Fibroblast of the conjunctiva (primary cell): ENCODE measurements around the gene SHISA9.

Experiments
- DNase-seq: peaks from one replicate; pipeline ENCODE4 v3.0.0-alpha.2; 2010; ENCODE audit warnings: low read depth

Gene SHISA9

DNA sequence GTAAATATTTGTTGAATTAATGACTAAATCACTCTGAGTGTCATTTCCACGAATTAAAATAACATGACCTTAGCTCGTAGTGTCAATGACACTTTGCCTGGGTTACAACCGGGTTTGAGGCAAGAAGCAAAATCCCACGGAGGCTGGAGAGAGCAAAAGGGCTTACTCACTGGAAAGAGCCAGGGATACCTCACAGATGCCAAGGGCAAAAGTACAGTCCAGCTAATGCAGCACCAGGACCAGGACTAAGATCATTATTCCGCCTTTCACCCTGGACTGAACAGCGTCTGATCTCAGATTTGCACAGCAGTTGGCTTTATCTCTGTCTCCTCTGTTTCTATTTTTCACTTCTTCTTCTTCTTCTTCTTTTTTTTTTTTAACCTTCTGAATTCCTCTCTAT, 175.5 kb downstream of the SHISA9 start:
- DNase-seq = no peak

DNA sequence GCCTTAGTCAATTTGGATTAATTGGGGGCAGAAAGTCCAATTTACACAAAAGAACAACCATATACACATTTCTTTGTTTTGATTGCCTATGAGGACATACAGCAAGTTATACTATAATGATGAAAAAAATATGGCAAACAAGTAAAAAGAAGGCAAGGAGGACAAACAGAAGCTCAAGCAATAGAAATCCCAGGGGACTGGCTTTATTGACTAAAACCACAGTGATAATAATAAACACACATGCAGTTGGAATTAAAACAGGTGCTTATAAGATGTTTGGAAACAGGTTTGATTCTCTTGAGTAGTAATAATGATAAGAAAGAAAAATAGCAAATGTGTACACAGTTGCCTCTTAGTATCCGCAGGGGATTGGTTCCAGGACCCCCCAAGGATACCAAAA, 176.4 kb downstream of the SHISA9 start:
- DNase-seq = no peak

DNA sequence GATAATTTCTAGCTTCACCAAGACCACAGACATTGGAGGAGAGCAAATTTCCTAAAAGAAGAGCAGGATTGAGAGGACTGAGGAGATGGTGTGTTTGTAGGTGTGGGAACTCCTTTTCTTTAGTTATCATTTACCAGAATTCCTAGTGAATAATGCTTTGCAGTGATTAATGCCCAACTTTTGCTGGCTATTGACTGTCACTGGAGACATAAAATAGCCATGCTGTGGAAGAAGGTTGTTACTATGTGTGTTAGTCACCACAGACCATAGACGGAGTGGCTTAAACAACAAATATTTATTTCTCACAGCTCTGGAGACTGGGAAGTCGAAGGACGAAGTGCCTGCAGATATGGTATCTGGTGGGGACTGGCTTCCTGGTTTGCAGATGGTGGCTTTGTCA, 179.1 kb downstream of the SHISA9 start:
- no peak for DNase-seq

DNA sequence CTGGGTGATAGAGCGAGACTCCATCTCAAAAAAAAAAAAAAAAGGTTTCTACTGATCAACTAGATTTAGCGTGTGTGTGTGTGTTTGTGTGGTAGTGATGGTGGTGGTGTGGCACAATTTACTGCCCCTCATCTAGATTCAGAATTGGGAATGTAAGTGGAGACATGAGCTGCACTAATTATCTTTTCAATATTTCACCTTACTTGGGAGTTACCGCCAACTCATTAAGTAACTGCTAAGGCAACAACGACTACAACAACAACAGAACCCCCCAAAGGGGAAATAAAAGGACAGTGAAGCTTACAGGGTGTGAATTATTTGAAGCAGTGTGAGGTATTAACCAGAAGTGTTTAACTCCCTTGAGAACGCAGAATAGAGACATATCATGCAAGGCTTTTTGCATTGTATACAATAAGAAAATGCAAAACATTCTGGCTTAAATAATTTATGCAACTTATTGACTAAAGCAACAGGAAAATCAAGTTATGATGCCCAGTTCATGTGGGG, 180.5 kb downstream of the SHISA9 start:
- DNase-seq = no peak

DNA sequence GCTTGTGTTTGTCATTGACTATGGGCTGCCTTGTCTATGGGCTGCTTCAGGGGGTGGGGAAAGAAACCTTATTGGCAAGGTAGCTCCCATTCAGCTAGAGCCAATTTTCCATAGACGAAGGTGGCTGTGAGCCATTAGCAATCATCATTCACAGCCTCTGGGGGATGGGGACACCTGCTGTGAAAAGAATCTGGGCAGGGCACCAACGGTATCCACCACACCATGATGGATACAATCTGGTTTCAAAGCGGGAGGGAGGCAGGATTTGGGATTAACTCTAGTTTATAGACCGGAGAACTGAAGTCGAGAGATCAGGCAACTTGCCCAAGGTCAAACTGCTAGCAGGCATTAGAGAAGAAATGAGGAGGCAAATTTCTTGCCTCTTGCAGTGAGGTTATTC, 182.3 kb downstream of the SHISA9 start:
- no peak for DNase-seq

GRCh38 chr16:13084331-13084730, 182.9 kb downstream of the SHISA9 start:
- DNase-seq = no peak

DNA sequence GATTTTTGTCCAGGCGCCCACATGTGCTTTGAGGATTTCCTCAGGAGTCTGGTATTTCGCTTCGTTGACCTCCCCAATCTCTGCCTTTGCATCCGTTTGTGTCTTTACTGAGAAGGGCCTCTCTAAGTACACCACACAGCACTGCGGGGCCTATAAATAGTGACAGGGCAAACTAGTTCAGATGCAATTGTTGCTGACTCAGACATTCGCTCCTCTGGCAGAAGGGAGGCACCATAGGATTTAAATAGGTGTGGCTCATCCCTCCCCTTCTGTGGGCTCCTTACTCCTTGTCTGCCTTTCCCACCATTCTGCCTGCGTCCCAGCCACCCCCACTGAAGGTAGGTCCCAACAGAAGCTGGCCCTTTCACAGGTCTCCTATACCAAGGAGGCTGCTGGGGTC, 192.3 kb downstream of the SHISA9 start:
- no peak for DNase-seq

GRCh38 chr16:13095061-13095460, 193.7 kb downstream of the SHISA9 start:
- DNase-seq = no peak

DNA sequence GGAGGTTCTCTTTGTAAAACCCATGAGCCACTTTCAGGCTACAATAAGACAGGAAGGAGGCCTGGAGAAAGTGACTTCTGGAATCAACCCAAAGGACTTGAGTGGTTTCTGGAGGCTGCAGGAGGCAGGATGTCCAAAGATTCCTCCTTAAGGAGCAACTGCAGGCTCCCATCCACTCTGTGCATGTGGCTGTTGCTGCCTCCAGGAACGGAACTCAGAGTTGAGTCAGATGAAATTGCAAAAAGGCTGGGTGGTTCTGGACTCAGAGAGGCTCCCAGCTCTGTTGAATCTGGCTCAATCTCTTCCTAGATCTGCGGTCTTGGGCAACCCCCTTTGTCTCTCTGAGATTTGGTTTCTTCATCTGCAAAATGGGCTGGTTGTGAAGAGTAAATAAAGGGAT, 197.1 kb downstream of the SHISA9 start:
- no peak for DNase-seq

GRCh38 chr16:13099822-13100221, 198.4 kb downstream of the SHISA9 start:
- no peak for DNase-seq

DNA sequence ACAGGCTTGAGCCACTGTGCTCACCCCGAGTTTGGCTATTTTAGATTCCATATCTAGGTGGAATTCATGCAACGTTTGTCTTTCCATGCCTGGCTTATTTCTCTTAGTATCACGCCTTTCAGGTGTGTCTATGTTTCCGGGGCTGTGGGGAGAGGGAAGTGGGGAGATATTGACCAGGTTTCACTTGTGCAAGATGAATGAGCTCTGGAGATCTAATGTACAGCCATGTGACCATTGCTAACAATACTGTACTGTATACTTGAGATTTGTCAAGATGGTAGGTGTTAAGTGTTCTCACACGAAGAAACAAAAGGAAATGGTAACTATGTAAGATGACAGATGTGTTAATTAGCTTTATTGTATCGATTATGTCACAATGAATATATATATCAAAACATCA, 199.6 kb downstream of the SHISA9 start:
- DNase-seq = no peak

- no peak for DNase-seq
These were observed 200.4 kb downstream of the SHISA9 start for GRCh38 chr16:13101828-13102227.

DNA sequence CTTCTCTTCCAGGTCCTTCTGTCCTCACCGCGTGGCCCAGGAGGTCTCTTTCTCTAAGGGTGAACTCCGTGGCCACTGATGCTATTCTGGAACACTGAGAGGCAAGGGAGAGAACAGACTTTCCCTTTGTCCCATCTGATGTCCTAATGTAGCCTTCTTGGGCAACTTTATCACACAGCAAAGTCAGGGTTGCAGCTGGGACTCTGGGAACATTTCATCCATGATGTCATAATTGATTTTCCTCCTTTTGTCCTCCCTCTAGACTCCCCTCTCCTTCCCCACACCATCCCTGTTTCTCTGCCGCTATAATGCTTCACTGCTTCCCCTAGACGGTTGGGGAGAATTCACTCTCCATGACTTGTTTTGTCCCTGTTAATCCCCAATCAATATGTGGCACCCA, 201.0 kb downstream of the SHISA9 start:
- no peak for DNase-seq

DNA sequence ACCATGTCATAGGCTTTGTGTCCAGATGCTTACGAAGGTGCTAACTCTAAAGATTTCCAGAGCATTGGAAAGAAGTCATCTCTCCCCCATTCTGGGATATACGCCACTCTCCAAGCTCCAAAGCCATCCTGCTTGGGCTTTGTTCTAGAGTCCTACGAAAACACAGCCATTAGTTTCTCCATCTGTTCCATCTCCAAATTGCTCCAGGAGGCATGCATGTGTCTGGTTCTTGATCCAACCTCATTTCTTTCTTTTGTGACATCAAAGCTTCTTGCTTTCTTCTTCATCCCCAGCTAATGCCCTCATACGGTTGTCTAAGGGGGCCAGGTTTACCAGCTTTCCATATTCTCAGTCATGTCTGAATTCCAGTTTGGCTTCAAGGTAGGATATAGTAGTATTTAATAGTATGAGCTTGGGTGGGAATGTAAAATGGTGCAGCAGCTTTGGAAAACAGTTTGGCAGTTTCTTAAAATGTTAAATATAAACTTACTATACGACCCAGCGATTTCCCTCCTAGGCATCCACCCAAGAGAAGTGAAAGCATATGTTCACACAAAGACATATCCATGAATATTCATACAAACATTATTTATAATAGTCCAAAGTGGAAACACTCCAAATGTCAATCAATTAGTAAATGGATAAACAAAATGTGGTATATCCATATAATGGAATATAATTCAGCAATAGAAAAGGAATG, 202.6 kb downstream of the SHISA9 start:
- no peak for DNase-seq

GRCh38 chr16:13104772-13105171, 203.4 kb downstream of the SHISA9 start:
- no peak for DNase-seq

- DNase-seq = no peak
These were observed 204.0 kb downstream of the SHISA9 start for GRCh38 chr16:13105427-13105826.

DNA sequence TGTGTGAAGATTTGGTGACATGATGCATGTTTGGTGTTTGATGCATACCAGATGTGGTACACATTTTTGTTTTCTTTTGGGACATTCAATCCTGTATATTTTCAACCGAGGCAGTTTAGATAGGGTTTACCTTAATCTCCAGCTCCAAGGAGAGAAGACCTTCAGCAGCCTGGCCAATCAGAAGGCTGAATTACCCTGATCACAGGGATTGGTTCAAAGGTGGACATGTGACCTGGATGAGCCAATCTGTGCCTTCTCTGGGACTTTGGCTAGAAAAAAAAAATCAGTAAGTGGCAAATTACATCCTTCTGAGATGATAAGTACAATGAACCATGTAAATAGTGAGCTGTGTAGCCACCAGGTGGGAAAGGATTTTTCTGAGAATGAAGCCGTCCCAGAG, 205.1 kb downstream of the SHISA9 start:
- no peak for DNase-seq

DNA sequence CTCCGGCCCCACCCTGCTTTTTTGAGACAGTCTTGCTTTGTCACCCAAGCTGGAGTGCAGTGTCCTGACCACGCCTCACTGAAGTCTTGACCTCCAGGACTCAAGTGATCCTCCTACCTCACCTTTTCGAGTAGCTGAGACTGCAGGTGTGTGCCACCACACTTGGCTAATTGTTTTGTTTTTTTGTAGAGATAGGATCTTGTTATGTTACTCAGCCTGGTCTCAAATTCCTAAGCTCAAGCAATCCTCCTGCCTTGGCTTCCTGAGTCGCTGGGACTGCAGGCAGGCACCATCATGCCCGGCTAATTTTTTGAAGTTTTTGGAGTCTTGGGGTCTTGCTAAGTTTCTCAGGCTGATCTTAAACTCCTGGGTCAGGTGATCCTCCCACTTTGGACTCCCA, 206.7 kb downstream of the SHISA9 start:
- no peak for DNase-seq

- no peak for DNase-seq
These were observed 207.8 kb downstream of the SHISA9 start for GRCh38 chr16:13109171-13109570.

GRCh38 chr16:13110124-13110796, 208.9 kb downstream of the SHISA9 start:
- no peak for DNase-seq

DNA sequence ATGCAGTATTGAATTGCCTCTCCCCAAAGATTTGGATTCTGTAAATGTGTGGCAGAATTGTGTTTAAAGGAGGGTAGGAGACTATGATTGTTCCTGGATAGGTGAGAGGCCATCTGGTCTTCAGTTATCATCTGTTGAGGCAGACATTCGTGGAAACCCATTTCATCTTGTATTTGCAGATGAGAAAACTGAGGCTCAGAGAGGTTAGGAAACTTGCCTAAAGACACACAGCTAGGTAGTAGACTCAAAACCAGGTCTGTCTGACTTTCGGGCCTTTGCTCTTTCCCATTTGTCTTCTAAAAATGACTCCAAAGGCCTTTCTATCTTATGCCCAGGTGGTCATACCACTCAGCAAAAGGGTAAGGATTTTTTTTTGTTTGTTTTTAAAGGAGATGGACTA, 210.3 kb downstream of the SHISA9 start:
- DNase-seq = no peak

- DNase-seq = no peak
These were observed 212.3 kb downstream of the SHISA9 start for GRCh38 chr16:13113741-13114140.

- no peak for DNase-seq
These were observed 216.7 kb downstream of the SHISA9 start for GRCh38 chr16:13118091-13118490.

- DNase-seq = no peak
These were observed 218.7 kb downstream of the SHISA9 start for GRCh38 chr16:13120091-13120490.
